ENCODE measurements around the gene ZBTB16. TPM values are rescaled to one million over a fixed set of nuclear protein-coding genes. Genes with fewer than 3 reads are reported as not detected.

The ZBTB16 gene
- total RNA-seq, 1 donor from 2014 or later: 21.9 TPM

GRCh38 chr11:114033572-114033971, 25.9 kb upstream of the ZBTB16 start:
- no peak overlapping the region for H3K27ac Mint-ChIP-seq (ENCODE audit: unreplicated experiment)
- peaks cover 28% of the 10 kb centered on the region for H3K27me3 Mint-ChIP-seq (ENCODE audit: low read depth)

DNA sequence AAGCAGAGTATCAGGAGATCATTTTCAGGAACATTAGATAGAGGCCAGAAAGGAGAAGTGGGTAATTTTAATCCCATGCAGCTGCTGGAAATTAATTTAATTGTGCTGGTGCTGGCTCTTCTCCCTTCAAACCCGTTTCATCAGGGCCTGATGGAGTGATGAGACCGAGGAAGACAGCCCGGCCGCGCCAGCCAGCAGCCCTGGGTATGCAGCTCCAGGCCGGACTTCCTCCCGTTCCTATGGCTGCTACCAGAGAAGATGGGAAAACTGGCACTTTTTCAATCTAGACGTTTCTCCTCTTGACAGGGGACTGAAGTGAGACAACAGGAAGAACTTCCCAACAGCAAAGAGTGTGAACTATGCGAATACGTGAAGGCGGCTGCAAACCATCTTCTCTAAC, 24.6 kb upstream of the ZBTB16 start:
- no peaks in the 10 kb centered on the region for H3K9me3 Mint-ChIP-seq (ENCODE audit: low read depth)
- H3K27me3 Mint-ChIP-seq (ENCODE audit: low read depth): peaks cover 17% of the 10 kb centered on the region
- H3K4me1 Mint-ChIP-seq (ENCODE audit: low read depth): peaks cover 17% of the 10 kb centered on the region
- no peak for DNase-seq (ENCODE audit: low spot score)
- H3K27ac Mint-ChIP-seq (ENCODE audit: unreplicated experiment): no peak overlapping the region
- H3K4me3 Mint-ChIP-seq (ENCODE audit: unreplicated experiment): no peak overlapping the region
- no peak for TF ChIP-seq CTCF (IDR thresholded peaks at IDR 0.05)
- H3K36me3 Mint-ChIP-seq (ENCODE audit: low read depth): no peaks in the 10 kb centered on the region

More at GRCh38 chr11:114033572-114033971, 25.9 kb upstream of the ZBTB16 start:
- Mint-ChIP-seq H3K4me3 (ENCODE audit: unreplicated experiment) (no peak overlapping the region), H3K4me1 (ENCODE audit: low read depth) (peaks cover 17% of the 10 kb centered on the region), H3K36me3 (ENCODE audit: low read depth) (no peaks in the 10 kb centered on the region), H3K9me3 (ENCODE audit: low read depth) (no peaks in the 10 kb centered on the region)
- DNase-seq (ENCODE audit: low spot score): no peak
- no peak for TF ChIP-seq CTCF (IDR thresholded peaks at IDR 0.05)

- no peaks in the 10 kb centered on the region for H3K36me3 Mint-ChIP-seq (ENCODE audit: low read depth)
- peak overlapping the region; percentile 71 for H3K4me3 Mint-ChIP-seq (ENCODE audit: unreplicated experiment)
- peak overlapping the region; percentile 69 for H3K27ac Mint-ChIP-seq (ENCODE audit: unreplicated experiment)
- H3K9me3 Mint-ChIP-seq (ENCODE audit: low read depth): no peaks in the 10 kb centered on the region
- TF ChIP-seq CTCF (IDR thresholded peaks at IDR 0.05): peak; percentile 92
- no peak for DNase-seq (ENCODE audit: low spot score)
- H3K27me3 Mint-ChIP-seq (ENCODE audit: low read depth): peaks cover 10% of the 10 kb centered on the region
- H3K4me1 Mint-ChIP-seq (ENCODE audit: low read depth): peaks cover 24% of the 10 kb centered on the region
These were observed 23.2 kb upstream of the ZBTB16 start for GRCh38 chr11:114036147-114036811.

DNA sequence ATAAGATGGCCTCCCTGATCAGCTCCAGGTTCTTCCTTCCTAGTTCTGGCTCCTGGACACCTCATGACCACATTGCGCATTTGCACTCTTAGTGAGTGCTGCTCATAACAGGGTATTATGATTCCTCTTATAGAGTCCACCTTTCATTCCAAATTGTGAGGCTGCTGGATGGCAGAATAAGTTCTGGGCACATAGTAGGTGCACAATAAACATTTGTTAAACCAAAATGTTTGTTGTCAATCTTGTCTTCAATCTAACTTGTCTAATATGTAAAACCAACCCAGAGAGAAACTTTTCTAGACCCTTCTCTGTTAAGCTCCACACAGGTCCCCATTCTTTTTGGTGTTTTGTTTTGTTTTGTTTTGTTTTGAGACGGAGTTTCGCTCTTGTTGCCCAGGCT, 22.6 kb upstream of the ZBTB16 start:
- no peak overlapping the region for H3K27ac Mint-ChIP-seq (ENCODE audit: unreplicated experiment)
- peaks cover 18% of the 10 kb centered on the region for H3K4me1 Mint-ChIP-seq (ENCODE audit: low read depth)
- DNase-seq (ENCODE audit: low spot score): no peak
- H3K36me3 Mint-ChIP-seq (ENCODE audit: low read depth): no peaks in the 10 kb centered on the region
- no peak for TF ChIP-seq CTCF (IDR thresholded peaks at IDR 0.05)
- H3K27me3 Mint-ChIP-seq (ENCODE audit: low read depth): peaks cover 9% of the 10 kb centered on the region
- peak overlapping the region; percentile 71 for H3K4me3 Mint-ChIP-seq (ENCODE audit: unreplicated experiment)
- H3K9me3 Mint-ChIP-seq (ENCODE audit: low read depth): no peaks in the 10 kb centered on the region

- Mint-ChIP-seq H3K9me3 (ENCODE audit: low read depth) (no peaks in the 10 kb centered on the region), H3K27ac (ENCODE audit: unreplicated experiment) (no peak overlapping the region), H3K4me1 (ENCODE audit: low read depth) (peaks cover 25% of the 10 kb centered on the region), H3K27me3 (ENCODE audit: low read depth) (peaks cover 5% of the 10 kb centered on the region), H3K4me3 (ENCODE audit: unreplicated experiment) (no peak overlapping the region), H3K36me3 (ENCODE audit: low read depth) (no peaks in the 10 kb centered on the region)
- TF ChIP-seq CTCF (IDR thresholded peaks at IDR 0.05): no peak
- no peak for DNase-seq (ENCODE audit: low spot score)
These were observed 20.0 kb upstream of the ZBTB16 start for GRCh38 chr11:114039551-114039950.
